Measurements from ENCODE around the gene PAK2. TPM values are rescaled to one million over a fixed set of nuclear protein-coding genes. Genes with fewer than 3 reads are reported as not detected.
"Not testable (repeated sequence)": the region's sequence is repeated elsewhere in the genome, so short reads cannot be mapped to it uniquely, and the experiment has no call there.

The PAK2 gene
- total RNA-seq, 2 donors from 2014 or later, result 47.5 to 48.7 TPM

GRCh38 chr3:196707566-196707965 lies 32.1 kb upstream of the PAK2 start:
- no peaks in the 10 kb centered on the region for H3K9me3 ChIP-seq
- H3K4me3 ChIP-seq, result no peak overlapping the region
- no peaks in the 10 kb centered on the region for H3K27me3 ChIP-seq
- H3K27ac ChIP-seq, result no peak overlapping the region
- H3K4me1 ChIP-seq, result peaks cover 0 to 7% of the 10 kb centered on the region in 2 donors
- no peak for DNase-seq (ENCODE audit: low spot score)
- TF ChIP-seq CTCF (IDR thresholded peaks at IDR 0.05), result no peak
- H3K36me3 ChIP-seq, result no peaks in the 10 kb centered on the region

GRCh38 chr3:196708467-196708866 lies 31.2 kb upstream of the PAK2 start:
- H3K4me3 ChIP-seq, result no peak overlapping the region
- no peaks in the 10 kb centered on the region for H3K9me3 ChIP-seq
- H3K27ac ChIP-seq, result no peak overlapping the region
- no peak for DNase-seq (ENCODE audit: low spot score)
- TF ChIP-seq CTCF (IDR thresholded peaks at IDR 0.05), result no peak
- H3K4me1 ChIP-seq, result peaks cover 0 to 15% of the 10 kb centered on the region in 2 donors
- no peaks in the 10 kb centered on the region for H3K27me3 ChIP-seq
- no peaks in the 10 kb centered on the region for H3K36me3 ChIP-seq

GRCh38 chr3:196711838-196712513 lies 27.7 kb upstream of the PAK2 start, which contains the start of the genes CEP19 and PIGX:
Gene CEP19 (minus strand): TSS chr3:196712250. CDS start chr3:196708657, 3,593 bp downstream.
Gene PIGX (plus strand): TSS chr3:196712377.
- Histone ChIP-seq H3K27me3 (no peaks in the 10 kb centered on the region), H3K4me3 (peak within 1 kb of the TSS; percentile 80 to 84)
- peak in 1 of 2 donors; percentile 31 for TF ChIP-seq CTCF (IDR thresholded peaks at IDR 0.05)

GRCh38 chr3:196712514-196713413 lies 26.9 kb upstream of the PAK2 start:
- H3K27ac ChIP-seq, result peak overlapping the region; percentile 87 to 94
- no peaks in the 10 kb centered on the region for H3K9me3 ChIP-seq
- no peak for TF ChIP-seq CTCF (IDR thresholded peaks at IDR 0.05)
- no peaks in the 10 kb centered on the region for H3K27me3 ChIP-seq
- H3K4me3 ChIP-seq, result peak overlapping the region; percentile 80 to 84
- peaks cover 0 to 19% of the 10 kb centered on the region in 2 donors for H3K4me1 ChIP-seq
- no peak for DNase-seq (ENCODE audit: low spot score)
- no peaks in the 10 kb centered on the region for H3K36me3 ChIP-seq

More at GRCh38 chr3:196711838-196712513, 27.7 kb upstream of the PAK2 start, which contains the start of the genes CEP19 and PIGX:
- Histone ChIP-seq H3K9me3 (no peaks in the 10 kb centered on the region), H3K4me1 (peaks cover 0 to 19% of the 10 kb centered on the region in 2 donors), H3K36me3 (no peaks in the 10 kb centered on the region), H3K27ac (peak within 1 kb of the TSS; percentile 87 to 94)
- DNase-seq (ENCODE audit: low spot score), result peak; percentile 81

- H3K36me3 ChIP-seq; H3K27me3 ChIP-seq; H3K9me3 ChIP-seq; H3K4me3 ChIP-seq; DNase-seq (ENCODE audit: low spot score); H3K27ac ChIP-seq: not testable (repeated sequence)
- H3K4me1 ChIP-seq, result peaks cover 0 to 12% of the 10 kb centered on the region in 2 donors
Measured at GRCh38 chr3:196717162-196717561, 22.5 kb upstream of the PAK2 start.

- no peak overlapping the region for H3K4me3 ChIP-seq
- no peaks in the 10 kb centered on the region for H3K9me3 ChIP-seq
- no peak for TF ChIP-seq CTCF (IDR thresholded peaks at IDR 0.05)
- H3K27me3 ChIP-seq, result no peaks in the 10 kb centered on the region
- peaks cover 5% of the 10 kb centered on the region for H3K36me3 ChIP-seq
- H3K4me1 ChIP-seq, result no peaks in the 10 kb centered on the region
- H3K27ac ChIP-seq, result no peak overlapping the region
- no peak for DNase-seq (ENCODE audit: low spot score)
Measured at GRCh38 chr3:196721097-196721496, 18.6 kb upstream of the PAK2 start.
